GM13977 (cell line): ENCODE data around the gene PITX1.
"Not testable (repeated sequence)": the region's sequence is repeated elsewhere in the genome, so short reads cannot be mapped to it uniquely, and the experiment has no call there.

Experiments
- DNase-seq: peaks from one replicate; pipeline ENCODE4 v3.0.0; 2012; ENCODE audit warnings: low spot score
- in situ Hi-C: fragments of 300-500 bp; cut with MboI; formaldehyde crosslinking; loops from one replicate; pipeline ENCODE4 v1.12.0; 2022; ENCODE audit warnings: low sequenced_read_pairs, low pct_unique_long_range_greater_than_20kb, mixed read lengths, inconsistent platforms; ENCODE audit not compliant: unreplicated experiment
- TF ChIP-seq, protein P1 (sequence below): IDR thresholded peaks from 2 replicates; pipeline ENCODE4 v1.5.1; 2012; ENCODE audit warnings: mild to moderate bottlenecking, control low read depth; ENCODE audit not compliant: insufficient read depth; ENCODE audit errors: extremely low read depth, missing control alignments

Gene PITX1

DNA sequence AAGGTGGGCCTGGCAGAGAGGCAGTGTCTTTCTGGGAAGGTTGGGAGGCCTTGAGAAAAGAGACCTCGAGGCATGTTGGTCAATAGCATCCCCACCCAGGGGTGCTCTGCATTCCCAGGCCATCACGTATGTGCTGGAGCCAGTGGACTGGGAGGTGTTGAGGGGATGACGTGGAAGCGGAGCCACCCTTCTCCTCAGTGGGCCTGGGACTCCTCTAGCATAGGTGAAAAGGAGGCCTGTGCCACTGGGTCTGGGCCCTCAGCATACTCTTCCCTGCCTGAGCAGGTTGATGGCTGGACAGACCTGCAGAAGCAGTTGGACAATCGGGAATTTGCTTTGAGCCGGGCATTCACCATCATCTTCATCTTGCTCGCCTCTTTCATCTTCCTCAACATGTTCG is 25.5 kb downstream of the PITX1 start:
- no peak for DNase-seq
- in situ Hi-C loops: no loop called here

DNA sequence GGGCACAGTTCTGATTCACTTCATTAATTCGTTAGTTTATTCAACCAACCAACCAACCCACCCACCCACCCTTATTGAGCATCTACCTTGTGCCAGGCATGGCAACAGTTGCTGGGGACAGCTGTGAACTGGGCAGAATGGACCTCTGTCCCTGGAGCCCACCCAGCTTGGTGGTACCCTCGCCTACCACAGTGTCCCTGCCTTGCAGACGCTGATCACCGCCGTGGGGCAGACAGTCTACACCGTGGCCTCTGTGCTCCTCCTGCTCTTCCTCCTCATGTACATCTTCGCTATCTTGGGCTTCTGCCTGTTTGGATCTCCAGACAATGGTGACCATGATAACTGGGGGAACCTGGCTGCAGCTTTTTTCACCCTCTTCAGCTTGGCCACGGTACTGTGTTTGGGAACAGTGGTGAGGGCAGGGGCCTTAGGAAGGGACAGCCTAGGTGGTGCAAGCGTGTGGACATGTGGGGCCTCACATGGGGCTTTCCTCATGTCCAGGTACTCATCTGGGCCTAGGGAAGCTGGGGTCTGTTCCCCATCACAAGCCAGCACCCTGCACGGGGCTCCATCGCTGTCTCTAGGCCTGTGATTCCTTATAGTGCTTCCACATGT is 26.2 kb downstream of the PITX1 start:
- in situ Hi-C loops: no loop called here
- no peak for DNase-seq
- TF ChIP-seq, protein P1, sequence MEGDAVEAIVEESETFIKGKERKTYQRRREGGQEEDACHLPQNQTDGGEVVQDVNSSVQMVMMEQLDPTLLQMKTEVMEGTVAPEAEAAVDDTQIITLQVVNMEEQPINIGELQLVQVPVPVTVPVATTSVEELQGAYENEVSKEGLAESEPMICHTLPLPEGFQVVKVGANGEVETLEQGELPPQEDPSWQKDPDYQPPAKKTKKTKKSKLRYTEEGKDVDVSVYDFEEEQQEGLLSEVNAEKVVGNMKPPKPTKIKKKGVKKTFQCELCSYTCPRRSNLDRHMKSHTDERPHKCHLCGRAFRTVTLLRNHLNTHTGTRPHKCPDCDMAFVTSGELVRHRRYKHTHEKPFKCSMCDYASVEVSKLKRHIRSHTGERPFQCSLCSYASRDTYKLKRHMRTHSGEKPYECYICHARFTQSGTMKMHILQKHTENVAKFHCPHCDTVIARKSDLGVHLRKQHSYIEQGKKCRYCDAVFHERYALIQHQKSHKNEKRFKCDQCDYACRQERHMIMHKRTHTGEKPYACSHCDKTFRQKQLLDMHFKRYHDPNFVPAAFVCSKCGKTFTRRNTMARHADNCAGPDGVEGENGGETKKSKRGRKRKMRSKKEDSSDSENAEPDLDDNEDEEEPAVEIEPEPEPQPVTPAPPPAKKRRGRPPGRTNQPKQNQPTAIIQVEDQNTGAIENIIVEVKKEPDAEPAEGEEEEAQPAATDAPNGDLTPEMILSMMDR: no peak

More for the DNA sequence above, 25.5 kb downstream of the PITX1 start:
- TF ChIP-seq, protein P1: no peak

DNA sequence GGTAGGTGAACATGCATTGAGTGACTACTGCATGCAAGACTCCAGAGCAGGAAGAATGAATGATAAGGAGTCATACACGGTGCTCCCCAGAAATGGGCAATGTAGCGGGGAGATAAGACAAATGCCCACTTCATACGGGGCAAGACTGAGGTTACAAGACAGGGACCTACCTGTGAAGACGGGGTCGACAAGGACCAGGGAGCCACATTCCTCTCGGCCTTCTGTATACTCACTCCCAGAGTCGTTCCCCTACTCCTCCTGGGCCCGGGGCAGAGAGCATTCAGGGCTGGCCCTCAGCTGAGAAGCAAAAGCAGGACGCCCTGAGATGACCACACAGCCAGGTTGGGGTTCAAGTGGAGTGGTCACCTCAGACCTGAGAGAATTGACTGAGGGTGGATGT is 26.7 kb downstream of the PITX1 start:
- TF ChIP-seq, protein P1: no peak
- no peak for DNase-seq
- in situ Hi-C loops: no loop called here

DNA sequence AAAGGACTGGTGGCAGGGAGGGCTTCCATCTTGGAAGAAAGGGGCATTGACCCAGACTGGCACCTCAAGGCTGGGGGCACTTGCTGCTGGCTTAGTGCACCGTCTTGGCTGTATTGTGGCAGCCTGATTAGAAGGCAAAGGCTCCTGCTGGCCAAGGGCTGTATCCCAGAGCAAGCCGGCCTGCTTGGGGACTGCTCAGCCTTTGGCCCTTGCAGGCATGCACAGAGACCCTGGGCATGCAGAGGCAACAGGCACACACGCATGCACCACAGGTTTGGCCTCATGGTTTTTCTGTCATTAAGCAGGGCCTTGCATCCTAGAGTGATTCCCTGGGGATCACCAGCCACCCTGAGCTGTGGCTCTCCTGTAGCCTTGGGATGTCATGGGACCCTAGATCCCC is 29.0 kb downstream of the PITX1 start:
- TF ChIP-seq, protein P1: no peak

DNA sequence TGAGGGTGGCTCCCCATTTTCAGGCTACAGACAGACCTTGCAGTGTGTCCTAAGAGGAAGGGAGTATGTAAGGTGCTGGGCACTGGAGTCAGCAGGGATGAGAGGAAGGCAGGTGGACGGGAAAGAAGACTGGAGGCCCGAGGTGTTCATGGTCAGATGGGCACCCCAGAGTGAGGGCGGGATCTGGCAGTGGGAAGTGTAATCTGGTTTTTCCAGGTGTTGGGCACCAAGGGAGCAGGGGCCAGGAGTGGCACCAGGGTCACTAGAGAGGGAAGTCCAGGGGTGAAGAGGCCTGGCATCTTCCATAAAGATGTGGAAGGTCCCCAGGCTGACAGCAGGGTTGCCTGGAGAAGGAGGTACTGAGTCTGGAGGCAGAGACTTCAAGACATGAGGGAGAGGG is 29.7 kb downstream of the PITX1 start:
- in situ Hi-C loops: no loop called here
- no peak for DNase-seq
- TF ChIP-seq, protein P1: no peak

More for the DNA sequence above, 29.0 kb downstream of the PITX1 start:
- in situ Hi-C loops: no loop called here
- no peak for DNase-seq

DNA sequence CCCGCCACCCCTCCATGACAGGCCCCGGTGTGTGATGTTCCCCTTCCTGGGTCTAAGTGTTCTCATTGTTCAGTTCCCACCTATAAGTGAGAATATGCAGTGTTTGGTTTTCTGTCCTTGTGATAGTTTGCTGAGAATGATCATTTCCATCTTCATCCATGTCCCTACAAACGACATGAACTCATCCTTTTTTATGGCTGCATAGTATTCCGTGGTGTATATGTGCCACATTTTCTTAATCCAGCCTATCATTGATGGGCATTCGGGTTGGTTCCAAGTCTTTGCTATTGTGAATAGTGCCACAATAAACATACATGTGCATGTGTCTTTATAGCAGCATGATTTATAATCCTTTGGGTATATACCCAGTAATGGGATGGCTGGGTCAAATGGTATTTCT is 36.0 kb downstream of the PITX1 start:
- in situ Hi-C loops, DNase-seq: not testable (repeated sequence)

DNA sequence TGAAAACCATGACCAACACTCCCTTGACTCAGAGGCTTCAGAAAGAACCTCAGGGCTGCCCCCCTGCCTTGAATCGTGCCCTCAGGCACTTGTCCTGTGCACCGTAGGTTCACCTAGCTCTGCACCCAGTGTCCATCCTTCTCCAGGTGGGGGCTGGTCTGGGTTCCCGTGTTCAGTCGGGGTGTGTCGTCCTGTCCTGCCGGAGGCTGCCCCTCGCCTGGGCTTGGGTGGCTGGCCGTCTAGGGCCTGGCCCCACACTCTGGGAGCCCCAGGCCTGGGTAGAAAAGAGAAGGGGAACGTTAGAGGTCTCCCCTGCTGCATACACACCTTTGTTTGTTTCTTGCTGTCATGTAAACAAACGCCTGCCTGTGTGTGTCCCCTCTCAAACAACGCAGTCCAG is 37.0 kb downstream of the PITX1 start:
- TF ChIP-seq, protein P1: no peak
- in situ Hi-C loops: no loop called here

More for the DNA sequence above, 37.0 kb downstream of the PITX1 start:
- DNase-seq: no peak
